Neural cell (in vitro differentiated cells): ENCODE results near the gene CEP295NL. TPM values are rescaled to one million over a fixed set of nuclear protein-coding genes. Genes with fewer than 3 reads are reported as not detected.
"Not testable (repeated sequence)": the region's sequence is repeated elsewhere in the genome, so short reads cannot be mapped to it uniquely, and the experiment has no call there.

Source experiments
- H2AFZ ChIP-seq: fragments of 200-600, 300-800 bp; sonication (generic), shearing (Covaris generic); 2 replicates; pipeline ENCODE4 v1.6.0; 2014; ENCODE audit warnings: low read depth, mild to moderate bottlenecking, antibody characterized with exemption, low read length, moderate library complexity
- H3F3A ChIP-seq: fragments of 200-600 bp; shearing (Covaris generic); 2 replicates; pipeline ENCODE4 v1.6.1; 2016; ENCODE audit warnings: mild to moderate bottlenecking, moderate library complexity, mixed read lengths, antibody characterized with exemption, low read length; ENCODE audit not compliant: insufficient read depth, poor library complexity, severe bottlenecking
- H3K27ac ChIP-seq: fragments of 200-600, 300-800 bp; sonication (generic), shearing (Covaris generic); 2 replicates; pipeline ENCODE4 v1.5.1; 2014; ENCODE audit warnings: mild to moderate bottlenecking, low read length, moderate library complexity
- H3K27me3 ChIP-seq: fragments of 300-800, 200-600 bp; sonication (generic), shearing (Covaris generic); 2 replicates; pipeline ENCODE4 v1.6.0; 2014; ENCODE audit warnings: mild to moderate bottlenecking, low read depth, low read length, moderate library complexity; ENCODE audit not compliant: insufficient read depth
- H3K36me3 ChIP-seq: fragments of 300-800, 200-600 bp; sonication (generic), shearing (Covaris generic); 2 replicates; pipeline ENCODE4 v1.5.1; 2014; ENCODE audit warnings: mild to moderate bottlenecking, antibody characterized with exemption, low read length, moderate library complexity; ENCODE audit not compliant: insufficient read depth
- H3K4me2 ChIP-seq: fragments of 300-800, 200-600 bp; sonication (generic), shearing (Covaris generic); 2 replicates; pipeline ENCODE4 v1.6.0; 2014; ENCODE audit warnings: mild to moderate bottlenecking, low read length
- H3K4me3 ChIP-seq: fragments of 300-800, 200-600 bp; sonication (generic), shearing (Covaris generic); 2 replicates; pipeline ENCODE4 v1.5.1; 2014; ENCODE audit warnings: mild to moderate bottlenecking, low read length, moderate library complexity
- H3K79me2 ChIP-seq: fragments of 200-600 bp; shearing (Covaris generic); replicated peaks from 2 replicates; pipeline ENCODE4 v1.6.0; 2014; ENCODE audit warnings: mild to moderate bottlenecking, low read length, moderate library complexity; ENCODE audit not compliant: insufficient read depth
- H3K9ac ChIP-seq: fragments of 300-800, 200-600 bp; sonication (generic), shearing (Covaris generic); 2 replicates; pipeline ENCODE4 v1.6.1; 2016; ENCODE audit warnings: mild to moderate bottlenecking, low read length, mixed read lengths
- H3K9me2 ChIP-seq: fragments of 200-600 bp; shearing (Covaris generic); 2 replicates; pipeline ENCODE4 v1.6.1; 2016; ENCODE audit warnings: mild to moderate bottlenecking, low read length, mixed read lengths; ENCODE audit not compliant: insufficient read depth
- H3K9me3 ChIP-seq: fragments of 200-600, 300-800 bp; sonication (generic), shearing (Covaris generic); 2 replicates; pipeline ENCODE4 v1.6.1; 2016; ENCODE audit warnings: mild to moderate bottlenecking, mixed run types, low read length, moderate library complexity, mixed read lengths
- H4K20me1 ChIP-seq: fragments of 200-600 bp; shearing (Covaris generic); 2 replicates; pipeline ENCODE4 v1.6.1; 2016; ENCODE audit warnings: mild to moderate bottlenecking, mixed run types; ENCODE audit not compliant: insufficient read depth
- EP300 ChIP-seq: fragments of 450-650 bp; conservative IDR thresholded peaks from 2 replicates; pipeline ENCODE4 v1.6.1; 2014; ENCODE audit warnings: antibody characterized with exemption, mild to moderate bottlenecking, moderate library complexity; ENCODE audit not compliant: poor library complexity, severe bottlenecking
- EZH2 ChIP-seq: fragments of 200-600, 300-800 bp; shearing (Covaris generic), sonication (generic); IDR thresholded peaks from 2 replicates; pipeline ENCODE4 v1.6.1; 2014; ENCODE audit warnings: antibody characterized with exemption, low read length, borderline replicate concordance, mild to moderate bottlenecking; ENCODE audit not compliant: insufficient read depth, poor library complexity, severe bottlenecking
- MXI1 ChIP-seq: fragments of 450-650 bp; conservative IDR thresholded peaks from 2 replicates; pipeline ENCODE4 v1.6.1; 2014; ENCODE audit warnings: antibody characterized with exemption, mild to moderate bottlenecking; ENCODE audit not compliant: poor library complexity, severe bottlenecking
- POLR2AphosphoS5 ChIP-seq: IDR thresholded peaks from 2 replicates; pipeline ENCODE4 v1.6.1; 2012
- RAD21 ChIP-seq: fragments of 450-650 bp; conservative IDR thresholded peaks from 2 replicates; pipeline ENCODE4 v1.6.1; 2014; ENCODE audit warnings: antibody characterized with exemption, mild to moderate bottlenecking, moderate library complexity
- SMC3 ChIP-seq: fragments of 450-650 bp; conservative IDR thresholded peaks from 2 replicates; pipeline ENCODE4 v1.6.1; 2014; ENCODE audit warnings: antibody characterized with exemption, mild to moderate bottlenecking, moderate library complexity; ENCODE audit not compliant: poor library complexity
- TAF1 ChIP-seq: IDR thresholded peaks from 2 replicates; pipeline ENCODE4 v1.6.1; 2012; ENCODE audit warnings: low read depth
- polyA plus RNA-seq: library from polyadenylated mRNA; depleted of rRNA; stranded (reverse); fragments of >200 nt; gene quantifications from 2 replicates; pipeline ENCODE4 v1.2.3, GENCODE V29; 2014
- TF ChIP-seq, protein P1 (sequence below): IDR thresholded peaks from 2 replicates; pipeline ENCODE4 v1.6.1; 2012; ENCODE audit warnings: borderline replicate concordance
- TF ChIP-seq, protein P2 (sequence below): fragments of 450-650 bp; IDR thresholded peaks from 2 replicates; pipeline ENCODE4 v1.5.1; 2014; ENCODE audit warnings: antibody characterized with exemption, mild to moderate bottlenecking, moderate library complexity; ENCODE audit not compliant: poor library complexity, severe bottlenecking

Gene CEP295NL
- polyA plus RNA-seq, 1 donor from 2014 or later, result not detected

GRCh38 chr17:78890498-78890897, 12.5 kb downstream of the CEP295NL start:
- Histone ChIP-seq H3K4me2 (no peak overlapping the region), H3K27me3 (no peaks in the 10 kb centered on the region), H3K9ac (no peak overlapping the region), H3K4me3 (no peak overlapping the region), H3F3A (no peaks in the 10 kb centered on the region), H3K36me3 (no peaks in the 10 kb centered on the region), H3K9me2 (no peaks in the 10 kb centered on the region), H4K20me1 (no peaks in the 10 kb centered on the region), H3K27ac (no peak overlapping the region), H3K79me2 (peaks cover 37% of the 10 kb centered on the region), H2AFZ (no peak overlapping the region), H3K9me3 (no peaks in the 10 kb centered on the region)
- TF ChIP-seq TAF1 (no peak), POLR2AphosphoS5 (no peak), EZH2 (no peak), RAD21 (no peak), EP300 (no peak), MXI1 (no peak), SMC3 (no peak)
- TF ChIP-seq, protein P1, sequence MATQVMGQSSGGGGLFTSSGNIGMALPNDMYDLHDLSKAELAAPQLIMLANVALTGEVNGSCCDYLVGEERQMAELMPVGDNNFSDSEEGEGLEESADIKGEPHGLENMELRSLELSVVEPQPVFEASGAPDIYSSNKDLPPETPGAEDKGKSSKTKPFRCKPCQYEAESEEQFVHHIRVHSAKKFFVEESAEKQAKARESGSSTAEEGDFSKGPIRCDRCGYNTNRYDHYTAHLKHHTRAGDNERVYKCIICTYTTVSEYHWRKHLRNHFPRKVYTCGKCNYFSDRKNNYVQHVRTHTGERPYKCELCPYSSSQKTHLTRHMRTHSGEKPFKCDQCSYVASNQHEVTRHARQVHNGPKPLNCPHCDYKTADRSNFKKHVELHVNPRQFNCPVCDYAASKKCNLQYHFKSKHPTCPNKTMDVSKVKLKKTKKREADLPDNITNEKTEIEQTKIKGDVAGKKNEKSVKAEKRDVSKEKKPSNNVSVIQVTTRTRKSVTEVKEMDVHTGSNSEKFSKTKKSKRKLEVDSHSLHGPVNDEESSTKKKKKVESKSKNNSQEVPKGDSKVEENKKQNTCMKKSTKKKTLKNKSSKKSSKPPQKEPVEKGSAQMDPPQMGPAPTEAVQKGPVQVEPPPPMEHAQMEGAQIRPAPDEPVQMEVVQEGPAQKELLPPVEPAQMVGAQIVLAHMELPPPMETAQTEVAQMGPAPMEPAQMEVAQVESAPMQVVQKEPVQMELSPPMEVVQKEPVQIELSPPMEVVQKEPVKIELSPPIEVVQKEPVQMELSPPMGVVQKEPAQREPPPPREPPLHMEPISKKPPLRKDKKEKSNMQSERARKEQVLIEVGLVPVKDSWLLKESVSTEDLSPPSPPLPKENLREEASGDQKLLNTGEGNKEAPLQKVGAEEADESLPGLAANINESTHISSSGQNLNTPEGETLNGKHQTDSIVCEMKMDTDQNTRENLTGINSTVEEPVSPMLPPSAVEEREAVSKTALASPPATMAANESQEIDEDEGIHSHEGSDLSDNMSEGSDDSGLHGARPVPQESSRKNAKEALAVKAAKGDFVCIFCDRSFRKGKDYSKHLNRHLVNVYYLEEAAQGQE, result no peak
- TF ChIP-seq, protein P2, sequence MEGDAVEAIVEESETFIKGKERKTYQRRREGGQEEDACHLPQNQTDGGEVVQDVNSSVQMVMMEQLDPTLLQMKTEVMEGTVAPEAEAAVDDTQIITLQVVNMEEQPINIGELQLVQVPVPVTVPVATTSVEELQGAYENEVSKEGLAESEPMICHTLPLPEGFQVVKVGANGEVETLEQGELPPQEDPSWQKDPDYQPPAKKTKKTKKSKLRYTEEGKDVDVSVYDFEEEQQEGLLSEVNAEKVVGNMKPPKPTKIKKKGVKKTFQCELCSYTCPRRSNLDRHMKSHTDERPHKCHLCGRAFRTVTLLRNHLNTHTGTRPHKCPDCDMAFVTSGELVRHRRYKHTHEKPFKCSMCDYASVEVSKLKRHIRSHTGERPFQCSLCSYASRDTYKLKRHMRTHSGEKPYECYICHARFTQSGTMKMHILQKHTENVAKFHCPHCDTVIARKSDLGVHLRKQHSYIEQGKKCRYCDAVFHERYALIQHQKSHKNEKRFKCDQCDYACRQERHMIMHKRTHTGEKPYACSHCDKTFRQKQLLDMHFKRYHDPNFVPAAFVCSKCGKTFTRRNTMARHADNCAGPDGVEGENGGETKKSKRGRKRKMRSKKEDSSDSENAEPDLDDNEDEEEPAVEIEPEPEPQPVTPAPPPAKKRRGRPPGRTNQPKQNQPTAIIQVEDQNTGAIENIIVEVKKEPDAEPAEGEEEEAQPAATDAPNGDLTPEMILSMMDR, result no peak

GRCh38 chr17:78890096-78890495, 12.9 kb downstream of the CEP295NL start:
- H3K9me3 ChIP-seq, H3K27me3 ChIP-seq, H3K27ac ChIP-seq, H3K4me3 ChIP-seq, H3K9me2 ChIP-seq, H2AFZ ChIP-seq, H3K36me3 ChIP-seq, H3K4me2 ChIP-seq, H3K9ac ChIP-seq, H4K20me1 ChIP-seq, H3F3A ChIP-seq: not testable (repeated sequence)
- H3K79me2 ChIP-seq, result peaks cover 36% of the 10 kb centered on the region

GRCh38 chr17:78889531-78889930, 13.5 kb downstream of the CEP295NL start:
- Histone ChIP-seq H3K9me3 (no peaks in the 10 kb centered on the region), H3K9me2 (no peaks in the 10 kb centered on the region), H2AFZ (no peak overlapping the region), H3K9ac (no peak overlapping the region), H3K4me3 (no peak overlapping the region), H3K4me2 (no peak overlapping the region), H3K27me3 (no peaks in the 10 kb centered on the region), H3K27ac (no peak overlapping the region), H4K20me1 (no peaks in the 10 kb centered on the region), H3F3A (peaks cover 3% of the 10 kb centered on the region), H3K79me2 (peaks cover 38% of the 10 kb centered on the region), H3K36me3 (no peaks in the 10 kb centered on the region)
- TF ChIP-seq POLR2AphosphoS5, result no peak
- no peak for TF ChIP-seq MXI1
- TF ChIP-seq SMC3, result no peak
- no peak for TF ChIP-seq EZH2
- TF ChIP-seq, protein P1, result no peak
- TF ChIP-seq, protein P2, result no peak
- no peak for TF ChIP-seq RAD21
- TF ChIP-seq TAF1, result no peak
- TF ChIP-seq EP300, result no peak
